ENCODE measurements around the gene SOBP.

DNA sequence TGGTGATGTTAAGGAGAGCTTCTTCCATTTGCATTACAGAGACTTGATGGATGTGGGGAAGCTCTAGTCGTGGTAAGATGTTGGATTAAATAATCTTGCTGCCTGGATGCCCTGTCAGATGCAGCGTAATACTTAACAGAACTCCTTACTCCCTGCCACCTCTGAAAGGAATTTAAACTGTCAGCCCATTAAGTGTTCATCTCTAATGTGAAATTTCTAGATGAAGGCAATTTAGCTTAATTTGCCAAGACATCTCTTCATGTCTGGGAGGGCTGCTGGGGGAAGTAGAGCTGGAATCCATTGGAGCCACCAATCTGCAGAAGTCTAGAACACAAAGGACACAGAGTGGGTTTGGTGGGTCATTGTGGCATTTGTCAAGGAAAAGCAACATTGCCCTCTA, 64.4 kb downstream of the SOBP start:
- TF ChIP-seq SUZ12 (IDR thresholded peaks at IDR 0.05; ENCODE audit: extremely low read depth, insufficient read depth, insufficient read length) (no peak), ZNF274 (IDR thresholded peaks at IDR 0.05; ENCODE audit: low read depth, low read length) (no peak)
